ENCODE results near the gene RAB6D.
"Not testable (repeated sequence)": the region's sequence is repeated elsewhere in the genome, so short reads cannot be mapped to it uniquely, and the experiment has no call there.

Gene RAB6D

GRCh38 chr2:131366643-131367042 lies 2.7 kb upstream of the RAB6D start:
- DNase-seq (ENCODE audit: low read depth in 2 of 2): no peak

- no peak for DNase-seq (ENCODE audit: low read depth in 2 of 2)
Observed at GRCh38 chr2:131365452-131365851, 1.5 kb upstream of the RAB6D start.

GRCh38 chr2:131363213-131363612 lies 755 bp downstream of the RAB6D start:
- not testable (repeated sequence) for DNase-seq (ENCODE audit: low read depth in 2 of 2)

GRCh38 chr2:131361773-131362172 lies 2.2 kb downstream of the RAB6D start:
- DNase-seq (ENCODE audit: low read depth in 2 of 2): not testable (repeated sequence)

GRCh38 chr2:131353167-131353697 lies 10.7 kb downstream of the RAB6D start:
- not testable (repeated sequence) for DNase-seq (ENCODE audit: low read depth in 2 of 2)

- no peak for DNase-seq (ENCODE audit: low read depth in 2 of 2)
Observed at GRCh38 chr2:131349021-131349420, 14.9 kb downstream of the RAB6D start.

- DNase-seq (ENCODE audit: low read depth in 2 of 2): not testable (repeated sequence)
Observed at GRCh38 chr2:131347035-131347434, 16.9 kb downstream of the RAB6D start.

GRCh38 chr2:131339307-131339706 lies 24.7 kb downstream of the RAB6D start:
- DNase-seq (ENCODE audit: low read depth in 2 of 2): not testable (repeated sequence)

GRCh38 chr2:131335319-131335718 lies 28.6 kb downstream of the RAB6D start:
- DNase-seq (ENCODE audit: low read depth in 2 of 2): not testable (repeated sequence)

- not testable (repeated sequence) for DNase-seq (ENCODE audit: low read depth in 2 of 2)
Observed at GRCh38 chr2:131332709-131333108, 31.3 kb downstream of the RAB6D start.

- DNase-seq (ENCODE audit: low read depth in 2 of 2): not testable (repeated sequence)
Observed at GRCh38 chr2:131331000-131331399, 33.0 kb downstream of the RAB6D start.

GRCh38 chr2:131322209-131322608 lies 41.8 kb downstream of the RAB6D start:
- DNase-seq (ENCODE audit: low read depth in 2 of 2): no peak

GRCh38 chr2:131321344-131321743 lies 42.6 kb downstream of the RAB6D start:
- not testable (repeated sequence) for DNase-seq (ENCODE audit: low read depth in 2 of 2)

- DNase-seq (ENCODE audit: low read depth in 2 of 2): not testable (repeated sequence)
Observed at GRCh38 chr2:131311001-131311400, 53.0 kb downstream of the RAB6D start.
